Subcutaneous abdominal adipose tissue (tissue), 5 donors: ENCODE results near the gene APOL2.

Experiments
- H3K27ac ChIP-seq: one replicate; pipeline ENCODE4 v1.7.0; 2013; ENCODE audit warnings: low read depth, mild to moderate bottlenecking, inconsistent platforms, low read length, moderate library complexity
- H3K27me3 ChIP-seq, 5 donors: one replicate each; pipeline ENCODE4 v1.7.0; 2013; ENCODE audit warnings: low read length in 5 of 5, inconsistent platforms in 1 of 5; ENCODE audit not compliant: control insufficient read depth in 5 of 5, insufficient read depth in 4 of 5
- H3K36me3 ChIP-seq, 5 donors: one replicate each; pipeline ENCODE4 v1.7.0; 2013; ENCODE audit warnings: low read length in 5 of 5; ENCODE audit not compliant: control insufficient read depth in 5 of 5, insufficient read depth in 5 of 5
- H3K4me1 ChIP-seq, 5 donors: one replicate each; pipeline ENCODE4 v1.7.0; 2013; ENCODE audit warnings: low read length in 5 of 5, mild to moderate bottlenecking in 3 of 5, moderate library complexity in 1 of 5; ENCODE audit not compliant: control insufficient read depth in 5 of 5, insufficient read depth in 5 of 5
- H3K4me3 ChIP-seq, 5 donors: one replicate each; pipeline ENCODE4 v1.7.0; 2013; ENCODE audit warnings: low read length in 5 of 5, low read depth in 1 of 5
- H3K9ac ChIP-seq, 5 donors: one replicate each; pipeline ENCODE4 v1.7.0; 2013; ENCODE audit warnings: low read length in 5 of 5, mild to moderate bottlenecking in 4 of 5, moderate library complexity in 3 of 5
- H3K9me3 ChIP-seq, 5 donors: one replicate each; pipeline ENCODE4 v1.7.0; 2013; ENCODE audit warnings: low read length in 5 of 5; ENCODE audit not compliant: control insufficient read depth in 5 of 5
- donor health status: healthy.
- donor health status: healthy.
- donor health status: healthy.
- donor health status: healthy.
- donor health status: healthy.

Gene APOL2

GRCh38 chr22:36183446-36183845, 55.9 kb downstream of the APOL2 start:
- peaks cover 0 to 11% (median 3%) of the 10 kb centered on the region in 5 donors for H3K4me1 ChIP-seq
- no peaks in the 10 kb centered on the region for H3K36me3 ChIP-seq
- no peak overlapping the region for H3K4me3 ChIP-seq
- no peak overlapping the region for H3K27ac ChIP-seq
- H3K27me3 ChIP-seq = no peaks in the 10 kb centered on the region
- H3K9ac ChIP-seq = no peak overlapping the region
- H3K9me3 ChIP-seq = no peaks in the 10 kb centered on the region

GRCh38 chr22:36182857-36183256, 56.5 kb downstream of the APOL2 start:
- Histone ChIP-seq H3K4me3 (no peak overlapping the region), H3K9ac (no peak overlapping the region), H3K9me3 (no peaks in the 10 kb centered on the region), H3K27me3 (no peaks in the 10 kb centered on the region), H3K4me1 (peaks cover 0 to 11% (median 3%) of the 10 kb centered on the region in 5 donors), H3K36me3 (no peaks in the 10 kb centered on the region), H3K27ac (no peak overlapping the region)

- H3K9ac ChIP-seq = no peak overlapping the region
- H3K9me3 ChIP-seq = no peaks in the 10 kb centered on the region
- no peak overlapping the region for H3K27ac ChIP-seq
- H3K27me3 ChIP-seq = no peaks in the 10 kb centered on the region
- no peaks in the 10 kb centered on the region for H3K36me3 ChIP-seq
- no peak overlapping the region for H3K4me3 ChIP-seq
- peaks cover 0 to 11% (median 3%) of the 10 kb centered on the region in 5 donors for H3K4me1 ChIP-seq
Observed at GRCh38 chr22:36182056-36182455, 57.3 kb downstream of the APOL2 start.

GRCh38 chr22:36180928-36181327, 58.4 kb downstream of the APOL2 start:
- no peaks in the 10 kb centered on the region for H3K9me3 ChIP-seq
- H3K4me3 ChIP-seq = no peak overlapping the region
- peaks cover 0 to 11% (median 3%) of the 10 kb centered on the region in 5 donors for H3K4me1 ChIP-seq
- H3K9ac ChIP-seq = no peak overlapping the region
- no peaks in the 10 kb centered on the region for H3K27me3 ChIP-seq
- H3K36me3 ChIP-seq = no peaks in the 10 kb centered on the region
- H3K27ac ChIP-seq = no peak overlapping the region

- Histone ChIP-seq H3K36me3 (no peaks in the 10 kb centered on the region), H3K27ac (no peak overlapping the region), H3K9ac (no peak overlapping the region), H3K4me1 (peaks cover 0 to 11% (median 3%) of the 10 kb centered on the region in 5 donors), H3K4me3 (no peak overlapping the region), H3K9me3 (no peaks in the 10 kb centered on the region), H3K27me3 (no peaks in the 10 kb centered on the region)
Observed at GRCh38 chr22:36180038-36180880, 59.1 kb downstream of the APOL2 start.

GRCh38 chr22:36177160-36177559, 62.2 kb downstream of the APOL2 start:
- Histone ChIP-seq H3K9ac (no peak overlapping the region), H3K27ac (no peak overlapping the region), H3K27me3 (no peaks in the 10 kb centered on the region), H3K4me3 (no peak overlapping the region), H3K36me3 (no peaks in the 10 kb centered on the region), H3K9me3 (no peaks in the 10 kb centered on the region), H3K4me1 (peaks cover 0 to 4% (median 3%) of the 10 kb centered on the region in 5 donors)
